NAMALWA (cell line): ENCODE data around the gene SLC2A11.
"Not testable (repeated sequence)": the region's sequence is repeated elsewhere in the genome, so short reads cannot be mapped to it uniquely, and the experiment has no call there.

Source experiments
- DNase-seq: peaks from one replicate; pipeline ENCODE4 v3.0.0-alpha.2; 2015; ENCODE audit warnings: low spot score

Gene SLC2A11

DNA sequence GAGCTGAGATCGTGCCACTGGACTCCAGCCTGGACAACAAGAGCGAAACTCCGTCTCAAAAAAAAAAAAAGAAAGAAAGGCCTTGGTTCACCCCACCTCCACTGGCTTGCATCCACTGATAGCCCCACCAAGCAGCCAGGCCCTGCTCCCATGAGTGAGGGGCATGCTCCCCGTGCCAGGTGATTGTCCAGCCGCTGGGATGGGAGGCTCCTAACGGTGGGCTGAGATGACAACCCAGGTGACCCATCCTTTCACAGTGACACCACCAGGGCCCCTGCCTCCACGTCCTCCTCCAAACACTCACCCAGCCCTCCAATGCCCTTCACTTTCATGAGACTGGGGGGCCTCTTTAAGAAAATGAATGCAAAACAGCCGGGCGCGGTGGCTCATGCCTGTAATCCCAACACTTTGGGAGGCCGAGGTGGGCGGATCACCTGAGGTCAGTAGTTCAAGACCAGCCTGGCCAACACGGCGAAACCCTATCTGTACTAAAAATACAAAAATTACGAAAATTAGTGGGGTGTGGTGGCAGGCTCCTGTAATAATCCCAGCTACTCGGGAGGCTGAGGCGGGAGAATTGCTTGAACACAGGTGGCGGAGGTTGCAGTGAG, 10.3 kb upstream of the SLC2A11 start:
- no peak for DNase-seq

GRCh38 chr22:23847991-23848864, 9.4 kb upstream of the SLC2A11 start:
- DNase-seq = peak; percentile 74

GRCh38 chr22:23849009-23850006, 8.4 kb upstream of the SLC2A11 start:
- DNase-seq = peak; percentile 84

DNA sequence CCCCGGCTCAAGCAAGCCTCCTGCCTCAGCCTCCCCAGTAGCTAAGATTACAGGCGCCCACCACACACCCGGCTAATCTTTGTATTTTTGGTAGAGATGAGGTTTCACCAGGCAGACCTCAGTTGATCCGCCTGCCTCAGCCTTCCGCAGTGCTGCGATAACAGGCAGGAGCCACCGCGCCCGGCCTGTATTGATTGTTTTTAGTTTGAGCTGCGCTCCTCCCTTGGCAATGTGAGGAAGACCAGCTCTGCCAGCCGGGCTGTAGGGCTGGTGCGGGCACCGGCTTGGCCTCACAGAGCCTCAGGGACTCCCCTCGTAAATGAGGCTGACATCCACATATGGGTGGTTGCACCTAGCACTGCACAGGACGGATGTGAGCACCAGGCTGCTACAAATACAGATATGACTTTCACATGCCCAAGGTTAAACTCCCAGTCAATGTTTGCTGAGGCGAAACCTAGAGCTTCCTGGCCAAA, 7.5 kb upstream of the SLC2A11 start:
- no peak for DNase-seq

DNA sequence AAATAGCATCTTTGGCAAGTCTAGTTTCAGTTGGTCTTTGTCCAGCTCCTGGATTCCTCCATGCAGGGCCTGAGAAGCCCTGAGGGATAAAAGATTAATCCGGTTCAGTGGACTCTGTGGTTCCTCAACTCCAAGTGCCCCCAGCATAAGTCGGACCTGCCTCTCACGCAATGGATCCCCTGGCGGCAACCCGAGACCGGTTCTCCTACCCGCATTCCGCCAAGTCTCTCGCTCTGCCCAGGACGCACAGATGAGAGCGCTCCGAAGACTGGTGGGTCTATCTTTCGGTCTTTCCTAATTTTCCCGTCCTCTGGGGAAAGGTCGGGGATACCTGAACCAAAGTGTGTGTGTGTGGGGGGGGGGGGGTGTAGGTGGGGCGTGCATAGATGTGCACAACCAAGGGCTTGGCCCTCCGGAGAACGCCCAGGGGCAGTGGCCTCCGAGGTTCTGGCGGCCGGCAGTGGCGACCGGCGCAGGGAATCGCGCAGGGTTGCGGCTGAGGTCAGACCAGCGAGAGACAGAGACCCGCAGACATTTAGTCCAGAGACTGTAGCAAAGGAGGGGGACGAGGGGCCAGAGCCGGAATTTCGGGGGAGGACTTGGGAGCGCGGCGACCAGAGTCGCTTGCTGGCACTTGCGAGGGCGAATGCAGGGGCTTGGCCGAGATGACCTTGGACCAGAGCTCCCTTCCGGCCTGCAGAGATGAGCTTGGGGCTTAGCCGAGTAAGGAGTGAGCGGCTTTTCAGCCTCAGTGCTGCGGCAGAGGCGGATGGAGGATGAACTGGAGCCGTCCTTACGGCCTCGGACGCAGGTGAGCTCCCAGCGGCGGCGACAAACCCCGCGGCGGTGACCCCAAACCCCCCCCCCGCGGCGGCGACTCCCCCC, 712 bp upstream of the SLC2A11 start:
- peak; percentile 48 for DNase-seq

DNA sequence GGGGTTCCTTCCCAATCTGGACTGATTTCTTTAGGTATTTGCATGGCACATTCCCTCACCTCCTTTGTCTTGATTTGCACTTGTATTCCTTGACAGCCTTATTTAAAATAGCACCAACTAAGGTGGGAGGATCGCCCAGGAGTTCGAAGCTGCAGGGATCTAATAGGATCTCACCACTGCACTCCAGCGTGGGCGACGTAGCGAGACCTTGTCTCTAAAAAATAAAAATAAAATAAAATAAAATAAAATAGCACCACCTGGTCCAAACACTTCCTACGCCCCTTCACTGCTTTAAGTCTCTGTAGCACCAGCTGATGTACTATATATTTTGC, 775 bp downstream of the SLC2A11 start:
- no peak for DNase-seq

DNA sequence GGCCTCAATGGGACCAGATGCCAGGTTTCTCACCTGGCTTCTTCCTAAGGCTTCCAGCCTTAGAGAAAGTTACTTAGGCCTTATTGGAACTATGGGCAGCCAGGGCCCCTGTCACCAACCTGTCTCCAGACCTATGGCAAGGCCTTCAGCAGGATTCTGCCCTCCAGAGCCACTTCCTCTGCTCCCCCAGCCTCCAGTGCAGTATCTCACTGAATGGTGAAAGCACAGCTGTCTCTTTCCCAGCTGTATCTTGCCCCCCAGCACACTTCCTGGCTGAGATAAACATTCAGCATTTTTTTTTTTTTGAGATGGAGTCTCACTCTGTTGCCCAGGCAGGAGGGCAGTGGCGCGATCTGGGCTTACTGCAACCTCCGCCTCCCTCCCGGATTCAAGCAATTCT, 1.5 kb downstream of the SLC2A11 start:
- no peak for DNase-seq

DNA sequence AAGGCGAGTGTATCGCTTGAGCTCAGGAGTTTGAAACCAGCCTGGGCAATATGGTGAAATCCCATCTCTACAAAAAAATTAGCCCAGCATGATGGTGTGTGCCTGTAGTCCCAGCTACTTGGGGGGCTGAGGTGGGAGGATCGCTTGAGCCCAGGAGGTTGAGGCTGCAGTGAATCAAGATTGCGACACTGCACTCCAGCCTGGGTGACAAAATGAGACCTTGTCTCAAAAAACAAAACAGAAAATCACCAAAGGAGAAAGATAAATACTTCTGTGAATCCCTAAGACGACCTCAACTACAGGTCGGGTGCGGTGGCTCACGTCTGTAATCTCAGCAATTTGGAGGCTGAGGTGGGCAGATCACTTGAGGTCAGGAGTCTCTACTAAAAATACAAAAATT, 2.5 kb downstream of the SLC2A11 start:
- DNase-seq = not testable (repeated sequence)

DNA sequence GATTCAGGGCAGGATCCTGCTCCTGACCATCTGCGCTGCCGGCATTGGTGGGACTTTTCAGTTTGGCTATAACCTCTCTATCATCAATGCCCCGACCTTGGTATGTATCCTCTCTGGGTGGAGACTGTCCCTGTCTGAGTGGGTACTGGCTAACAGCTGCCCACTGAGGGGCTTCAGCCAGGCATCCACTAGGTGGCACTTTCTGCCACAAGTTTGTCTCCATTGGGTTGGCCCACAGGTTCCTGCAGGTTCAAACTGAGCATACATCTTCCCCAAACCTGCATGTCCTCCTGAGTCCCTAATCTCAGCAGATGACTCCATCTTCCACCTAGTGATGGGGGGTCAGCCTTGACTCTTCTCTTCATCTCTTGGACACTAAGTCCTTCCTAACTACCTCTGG, 4.4 kb downstream of the SLC2A11 start:
- peak; percentile 73 for DNase-seq

GRCh38 chr22:23864499-23865154, 7.0 kb downstream of the SLC2A11 start:
- not testable (repeated sequence) for DNase-seq

- no peak for DNase-seq
These were observed 10.9 kb downstream of the SLC2A11 start for GRCh38 chr22:23868580-23868979.

GRCh38 chr22:23874871-23875270, 17.2 kb downstream of the SLC2A11 start:
- DNase-seq = no peak

- DNase-seq = no peak
These were observed 18.1 kb downstream of the SLC2A11 start for GRCh38 chr22:23875801-23876200.

DNA sequence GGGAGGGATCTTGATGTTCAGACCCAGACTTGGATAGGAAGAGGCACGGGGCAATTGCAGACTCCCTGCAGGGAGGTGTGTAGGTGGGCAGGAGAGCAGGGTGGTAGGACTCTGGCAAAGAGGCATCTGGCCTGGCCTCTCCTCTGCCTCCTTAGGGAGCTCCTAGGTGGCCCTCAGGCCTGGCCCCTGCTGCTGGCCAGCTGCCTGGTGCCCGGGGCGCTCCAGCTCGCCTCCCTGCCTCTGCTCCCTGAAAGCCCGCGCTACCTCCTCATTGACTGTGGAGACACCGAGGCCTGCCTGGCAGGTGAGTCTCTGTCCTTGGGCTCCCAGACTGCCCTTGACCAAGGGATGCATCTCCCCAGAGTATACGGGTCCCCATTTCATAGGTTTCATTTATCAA, 19.9 kb downstream of the SLC2A11 start:
- no peak for DNase-seq

DNA sequence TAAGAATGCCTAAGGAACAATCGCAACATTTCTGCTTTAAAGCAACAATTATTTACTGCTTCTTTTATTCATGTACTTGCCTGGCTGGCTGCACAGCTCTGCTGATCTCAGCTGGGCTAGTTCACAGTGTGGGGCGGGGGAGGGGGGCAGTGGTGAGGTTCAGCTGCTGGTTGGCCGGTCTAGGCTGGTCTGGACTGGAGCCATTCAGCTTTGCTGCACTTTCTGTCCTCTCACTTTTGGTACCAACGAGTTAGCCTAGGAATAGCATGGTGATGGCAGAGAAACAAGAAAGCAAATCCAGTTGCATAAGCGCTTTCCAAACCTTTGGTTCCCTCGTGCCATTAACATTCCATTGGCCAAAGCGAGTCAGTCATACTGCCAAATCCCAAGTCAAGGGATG, 20.5 kb downstream of the SLC2A11 start:
- no peak for DNase-seq

DNA sequence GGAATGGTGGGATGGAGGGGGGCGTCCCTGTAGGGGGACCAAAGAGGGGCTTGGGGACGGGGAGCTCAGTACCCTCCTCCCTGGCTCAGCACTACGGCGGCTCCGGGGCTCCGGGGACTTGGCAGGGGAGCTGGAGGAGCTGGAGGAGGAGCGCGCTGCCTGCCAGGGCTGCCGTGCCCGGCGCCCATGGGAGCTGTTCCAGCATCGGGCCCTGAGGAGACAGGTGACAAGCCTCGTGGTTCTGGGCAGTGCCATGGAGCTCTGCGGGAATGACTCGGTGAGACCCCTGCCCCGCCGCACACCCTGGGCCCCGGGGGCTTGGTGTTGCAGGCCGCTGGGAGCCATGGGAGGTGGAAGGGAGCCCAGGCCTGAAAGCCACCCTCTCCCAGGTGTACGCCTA, 24.7 kb downstream of the SLC2A11 start:
- DNase-seq = no peak

- DNase-seq = no peak
These were observed 26.0 kb downstream of the SLC2A11 start for GRCh38 chr22:23883658-23884057.

GRCh38 chr22:23884140-23884539, 26.5 kb downstream of the SLC2A11 start:
- no peak for DNase-seq

DNA sequence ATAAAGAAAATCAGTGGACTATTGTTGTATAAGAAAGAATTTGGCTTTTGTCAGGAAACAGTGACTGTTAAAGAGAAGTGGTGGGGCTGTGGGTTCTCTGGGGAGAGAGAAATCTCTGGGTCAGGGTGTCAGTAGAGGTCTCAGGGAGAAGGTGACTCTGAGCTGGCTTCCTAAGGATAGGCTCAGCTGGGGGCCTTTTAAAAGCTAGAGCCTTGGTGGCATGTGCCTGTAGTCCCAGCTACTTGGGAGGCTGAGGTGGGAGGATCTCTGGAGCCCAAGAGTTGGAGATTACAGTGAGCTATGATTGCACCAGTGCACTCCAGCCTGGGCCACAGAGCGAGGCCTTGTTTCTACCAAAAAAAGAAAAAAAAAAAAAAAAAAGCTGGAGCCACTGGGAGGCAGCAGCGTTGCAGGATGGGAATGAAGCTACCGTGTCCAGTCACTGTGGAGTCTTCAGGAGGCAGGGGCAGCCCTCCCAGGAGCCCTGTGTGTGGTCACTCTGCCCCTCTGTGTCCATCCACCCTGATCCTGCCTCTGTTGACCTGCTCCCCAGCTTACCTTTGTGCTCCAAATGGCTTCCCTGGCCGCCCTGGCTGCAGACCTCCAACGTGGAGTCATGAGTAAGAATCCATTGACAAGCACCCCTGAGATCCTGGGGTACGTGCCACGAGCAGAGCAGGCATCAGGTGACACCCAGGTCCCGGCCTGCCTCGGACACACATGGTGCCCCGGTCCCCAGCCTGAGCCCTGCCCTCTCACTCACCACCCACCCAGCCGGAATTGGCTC, 31.1 kb downstream of the SLC2A11 start:
- no peak for DNase-seq

DNA sequence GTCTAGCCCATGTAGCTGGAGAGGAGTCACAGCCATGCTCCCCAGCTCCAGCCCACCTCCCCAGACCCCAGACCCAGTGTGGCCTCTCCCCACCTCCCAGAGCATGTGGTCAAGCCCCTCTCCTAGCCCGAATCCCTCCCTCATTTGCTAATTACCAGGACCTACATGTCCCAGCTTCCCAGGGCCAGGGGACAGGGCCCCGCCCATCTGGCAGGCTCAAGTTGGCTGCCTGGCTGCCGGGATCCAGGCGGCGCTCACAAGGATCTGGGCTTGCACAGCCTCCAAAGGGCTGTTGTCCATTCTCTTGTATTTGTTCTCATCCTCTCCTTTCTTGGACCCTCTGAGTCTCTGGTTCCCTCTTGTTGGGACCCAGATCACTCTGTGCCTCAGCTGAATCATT, 31.9 kb downstream of the SLC2A11 start:
- DNase-seq = no peak
